CMK (cell line): ENCODE results near the gene RELL1.
"Not testable (repeated sequence)": the region's sequence is repeated elsewhere in the genome, so short reads cannot be mapped to it uniquely, and the experiment has no call there.

ENCODE experiments used
- DNase-seq: peaks from one replicate; pipeline ENCODE4 v3.0.0-alpha.2; 2010; ENCODE audit warnings: low read depth

The RELL1 gene

DNA sequence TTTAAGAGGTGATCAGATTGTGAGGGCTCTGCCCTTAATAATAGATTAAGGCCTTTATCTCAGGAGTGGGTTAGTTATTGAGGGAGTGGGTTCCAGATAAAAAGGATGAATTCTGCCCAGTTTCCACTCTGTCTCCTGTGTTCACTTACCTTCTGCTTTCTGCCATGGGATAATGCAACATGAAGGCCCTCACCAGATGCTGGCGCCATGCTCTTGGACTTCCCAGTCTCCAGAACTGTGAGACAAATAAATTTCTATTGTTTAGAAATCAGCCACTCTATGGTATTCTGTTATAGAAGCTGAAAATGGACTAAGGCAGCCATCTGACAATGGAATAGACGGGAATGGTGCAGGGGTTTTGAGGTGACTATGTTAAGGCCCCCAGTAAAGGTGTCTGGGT, 6.9 kb upstream of the RELL1 start:
- DNase-seq, result no peak

DNA sequence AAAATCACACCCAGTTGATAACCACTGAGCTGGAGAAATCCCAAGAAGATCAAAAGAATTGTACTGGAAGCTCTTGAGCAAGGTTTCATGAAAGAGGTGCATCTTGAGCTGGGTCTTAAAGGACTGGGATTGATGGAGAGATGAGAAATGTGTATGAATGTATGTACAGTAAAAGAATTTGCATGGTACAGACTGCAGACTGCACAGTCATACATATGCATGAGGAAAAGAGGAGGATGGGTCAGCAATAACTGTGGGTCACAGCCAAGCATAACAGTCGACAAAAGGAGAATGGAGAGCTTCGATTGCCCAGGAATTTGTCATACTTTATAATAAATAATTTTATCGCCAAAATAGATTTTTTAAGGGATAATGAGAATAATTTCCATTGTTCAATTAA, 4.8 kb upstream of the RELL1 start:
- DNase-seq, result no peak

DNA sequence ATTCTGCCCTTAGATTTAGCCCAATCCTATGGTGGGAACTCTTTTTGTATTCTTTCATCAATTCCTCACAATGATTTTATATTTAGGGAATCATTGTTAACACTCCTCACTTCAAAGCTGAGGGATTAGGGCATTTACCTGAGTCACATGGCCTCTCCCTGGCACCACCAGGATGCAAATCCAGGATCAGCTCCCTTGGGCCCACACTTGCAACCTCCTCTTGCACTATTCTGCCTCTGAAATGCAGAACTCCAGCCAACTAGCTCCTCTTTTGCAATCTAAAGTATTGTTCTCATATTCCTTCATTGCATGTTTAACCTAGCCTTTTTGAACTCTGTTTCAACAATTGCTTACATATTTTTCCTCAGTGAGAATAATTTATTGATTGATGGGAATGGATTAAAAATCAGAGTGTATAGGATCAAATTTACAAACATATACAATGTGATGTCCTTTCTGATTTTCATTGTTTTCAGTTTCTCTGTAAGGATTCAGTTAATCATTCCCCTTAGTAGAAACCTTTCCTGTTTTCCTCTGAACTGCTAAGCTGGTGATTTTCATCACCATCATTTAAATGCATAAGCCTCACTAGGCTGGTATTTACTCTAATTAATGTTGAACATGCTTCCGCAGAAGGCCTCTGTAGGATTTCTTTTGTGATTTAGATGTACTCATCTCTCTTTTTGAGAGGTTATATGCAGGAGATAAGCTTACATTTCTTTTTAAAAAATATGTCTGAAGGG, 3.3 kb upstream of the RELL1 start:
- no peak for DNase-seq

DNA sequence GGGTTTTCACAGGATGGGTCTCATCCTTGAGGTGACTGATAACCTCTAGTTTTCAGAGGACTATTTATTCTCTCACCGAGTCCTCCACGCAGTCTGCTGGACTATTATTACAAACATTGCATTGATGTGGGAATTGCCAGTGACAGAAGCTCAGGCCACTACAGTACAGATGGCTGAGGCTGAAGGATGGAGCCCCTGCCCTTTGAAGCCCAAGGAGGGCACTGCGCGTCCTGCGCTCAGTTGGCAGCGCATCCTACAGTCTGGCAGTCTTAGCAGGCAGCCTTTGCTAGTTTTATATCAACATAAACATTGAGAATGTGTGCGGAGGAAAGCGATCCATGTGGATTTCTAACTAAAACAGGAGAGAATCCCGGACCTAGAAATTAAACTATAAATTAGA, 1.5 kb upstream of the RELL1 start:
- DNase-seq, result no peak

- DNase-seq, result no peak
These were observed 1.0 kb upstream of the RELL1 start for GRCh38 chr4:37687194-37687562.

- DNase-seq, result no peak
These were observed 278 bp downstream of the RELL1 start for GRCh38 chr4:37685823-37686372.

- DNase-seq, result no peak
These were observed 884 bp downstream of the RELL1 start for GRCh38 chr4:37685161-37685822.

GRCh38 chr4:37684154-37684553, 2.0 kb downstream of the RELL1 start:
- no peak for DNase-seq

- DNase-seq, result no peak
These were observed 3.3 kb downstream of the RELL1 start for GRCh38 chr4:37682701-37683401.

- no peak for DNase-seq
These were observed 6.1 kb downstream of the RELL1 start for GRCh38 chr4:37680089-37680488.

DNA sequence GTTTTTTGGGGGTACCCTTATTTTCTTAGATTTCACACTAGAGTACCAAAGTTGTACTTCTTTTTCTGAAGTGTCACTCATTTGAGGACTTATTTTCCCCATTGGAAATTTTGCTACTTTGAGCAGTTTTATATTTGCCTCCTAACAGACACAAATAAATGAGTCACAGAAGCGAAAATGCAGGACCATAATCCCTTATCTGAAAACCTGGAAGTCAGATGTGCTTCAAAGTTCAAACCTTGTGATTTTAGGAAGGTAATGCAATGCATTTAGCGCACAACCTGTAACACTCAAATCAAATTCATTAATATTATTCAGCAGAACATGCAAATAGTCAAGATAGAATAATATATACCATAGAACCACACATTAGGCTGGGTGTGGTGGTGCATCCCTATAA, 6.9 kb downstream of the RELL1 start:
- no peak for DNase-seq

GRCh38 chr4:37678624-37679023, 7.6 kb downstream of the RELL1 start:
- no peak for DNase-seq

GRCh38 chr4:37675587-37676290, 10.4 kb downstream of the RELL1 start:
- no peak for DNase-seq

DNA sequence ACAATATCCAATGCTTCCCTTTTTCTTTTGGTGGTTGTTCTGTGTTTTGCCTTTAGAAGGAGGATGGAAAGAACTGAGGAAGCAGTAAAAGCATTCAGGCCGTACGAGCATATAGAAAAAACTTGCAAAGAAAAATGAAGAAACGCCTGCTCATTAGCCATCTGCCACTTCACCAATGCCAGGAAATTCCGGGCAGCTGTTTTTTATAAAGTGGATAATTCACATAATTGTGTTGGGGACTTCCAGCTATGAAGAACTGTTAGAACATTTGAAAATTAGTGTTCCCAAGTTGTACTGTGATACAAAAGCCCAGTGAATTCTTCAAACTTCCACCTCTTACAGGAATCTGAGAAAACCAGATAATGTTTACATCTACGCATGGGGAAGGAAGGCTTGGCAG, 11.7 kb downstream of the RELL1 start:
- no peak for DNase-seq

DNA sequence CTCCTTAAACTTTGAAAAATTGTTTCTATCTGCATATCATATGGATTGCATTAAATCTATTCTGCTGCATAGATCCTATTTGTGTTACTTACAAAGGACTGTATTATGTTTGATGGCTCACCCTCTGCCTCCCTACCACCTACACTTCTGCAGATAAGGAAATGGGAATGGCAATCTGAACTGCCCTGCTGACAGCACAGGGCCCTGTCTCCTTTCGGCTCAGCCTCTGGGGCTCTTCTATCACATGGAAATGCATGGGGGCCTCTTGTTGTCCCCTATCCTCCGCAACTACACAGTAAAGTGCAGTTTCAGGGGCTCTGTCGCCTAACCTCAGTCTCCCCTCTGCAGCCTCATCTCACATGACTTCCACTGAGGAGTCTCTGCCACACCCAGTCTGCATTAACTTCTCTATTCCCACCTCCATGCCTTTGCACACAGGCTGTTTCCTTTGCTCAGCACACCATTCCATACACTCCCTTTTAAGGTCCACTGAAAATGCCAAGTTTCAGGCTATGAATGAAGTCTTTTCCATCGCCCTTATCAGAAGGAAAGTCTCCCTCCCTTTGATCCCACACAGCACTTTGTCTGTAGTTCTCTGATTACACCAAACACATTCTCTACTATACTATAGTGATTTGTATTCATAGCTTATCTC, 12.5 kb downstream of the RELL1 start:
- DNase-seq, result no peak

- DNase-seq, result no peak
These were observed 15.1 kb downstream of the RELL1 start for GRCh38 chr4:37671072-37671471.

DNA sequence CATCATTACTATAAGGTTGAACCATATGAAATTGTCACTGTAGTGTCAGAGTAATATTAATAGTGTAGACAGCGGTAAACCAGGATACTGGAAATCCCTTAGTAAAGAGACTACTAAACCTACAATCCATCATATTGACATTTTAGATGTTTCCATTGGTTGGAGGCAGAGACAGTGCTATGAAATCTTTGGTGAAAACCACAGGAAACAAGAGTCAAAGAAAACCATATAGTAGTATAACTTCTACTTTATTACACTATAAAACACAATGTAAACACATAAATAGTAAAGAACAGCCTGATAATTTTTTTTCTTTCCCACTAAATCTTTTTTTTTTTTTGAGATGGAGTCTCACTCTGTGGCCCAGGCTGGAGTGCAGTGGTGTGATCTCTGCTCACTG, 15.9 kb downstream of the RELL1 start:
- no peak for DNase-seq

GRCh38 chr4:37669124-37669523, 17.1 kb downstream of the RELL1 start:
- not testable (repeated sequence) for DNase-seq

GRCh38 chr4:37667197-37668100, 18.7 kb downstream of the RELL1 start:
- DNase-seq, result no peak

GRCh38 chr4:37666625-37667071, 19.5 kb downstream of the RELL1 start:
- no peak for DNase-seq
